GM23248 (cell line): ENCODE data around the gene NPBWR2.

Experiments used
- EZH2 ChIP-seq: fragments of 200-600 bp; sonication (generic); IDR thresholded peaks from 2 replicates; pipeline ENCODE4 v1.6.1; 2018; ENCODE audit warnings: antibody characterized with exemption, mild to moderate bottlenecking; ENCODE audit not compliant: insufficient read depth, poor library complexity, severe bottlenecking
- EZH2phosphoT487 ChIP-seq: fragments of 200-600 bp; sonication (generic); IDR thresholded peaks from 2 replicates; pipeline ENCODE4 v1.6.1; 2018; ENCODE audit warnings: antibody characterized with exemption, moderate library complexity, mild to moderate bottlenecking, low read depth; ENCODE audit not compliant: insufficient read depth

DNA sequence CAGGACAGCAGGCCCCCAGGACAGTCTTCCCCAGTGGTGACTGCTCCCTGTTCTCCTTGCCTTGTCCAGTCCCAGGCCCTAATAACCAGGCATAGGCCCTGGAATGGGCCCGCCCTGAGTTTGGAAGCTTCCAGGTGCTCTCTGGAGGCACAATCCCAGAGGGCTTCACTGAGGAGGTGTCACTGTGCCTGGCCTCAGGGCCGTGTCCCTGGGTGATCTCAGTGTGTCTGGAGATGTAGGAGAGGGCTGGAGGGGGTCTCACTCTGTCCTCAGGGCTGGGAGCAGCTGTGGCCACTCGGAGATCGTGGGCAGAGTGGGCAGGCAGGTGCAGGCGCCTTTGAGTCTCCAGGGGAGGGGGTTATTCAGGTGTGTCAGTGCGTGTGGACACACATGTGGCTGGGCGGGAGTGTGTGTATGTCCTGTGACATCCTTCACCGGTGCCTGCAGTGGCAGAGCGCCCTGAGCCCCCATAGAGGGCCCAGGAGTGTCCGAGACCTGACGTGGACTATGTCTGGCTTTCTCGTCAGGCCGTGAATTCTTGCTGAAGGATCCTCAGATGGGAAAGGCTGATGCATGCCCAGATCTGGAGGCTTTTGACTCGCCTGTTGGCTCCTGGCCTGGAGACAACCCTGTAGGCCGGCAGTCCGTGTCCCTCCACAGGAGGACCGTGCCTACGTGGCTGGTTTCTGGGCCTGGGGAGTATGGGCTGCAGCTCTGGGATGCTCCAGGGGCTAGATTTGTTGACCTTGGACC, 5.5 kb upstream of the NPBWR2 start:
- no peak for TF ChIP-seq EZH2phosphoT487
- TF ChIP-seq EZH2, result no peak
